Mesendoderm (in vitro differentiated cells): ENCODE measurements around the gene IGF2BP3.

Experiments used
- DNase-seq: peaks from one replicate; pipeline ENCODE4 v3.0.0; 2013
- H2AK5ac ChIP-seq: 2 replicates; pipeline ENCODE4 v1.6.1; 2013; ENCODE audit warnings: low read length, inconsistent platforms
- H2BK120ac ChIP-seq: 2 replicates; pipeline ENCODE4 v1.6.1; 2013; ENCODE audit warnings: low read depth, mild to moderate bottlenecking, low read length, moderate library complexity, mixed read lengths
- H2BK15ac ChIP-seq: replicated peaks from 2 replicates; pipeline ENCODE4 v1.6.1; 2013; ENCODE audit warnings: low read depth, mild to moderate bottlenecking, moderate library complexity
- H2BK5ac ChIP-seq: 2 replicates; pipeline ENCODE4 v1.6.1; 2013; ENCODE audit warnings: low read length, inconsistent platforms
- H3K18ac ChIP-seq: 2 replicates; pipeline ENCODE4 v1.6.1; 2013; ENCODE audit warnings: mild to moderate bottlenecking, low read length, mixed read lengths
- H3K23ac ChIP-seq: one replicate; pipeline ENCODE4 v1.6.1; 2013; ENCODE audit warnings: low read length
- H3K27ac ChIP-seq: 2 replicates; pipeline ENCODE4 v1.5.1; 2013; ENCODE audit warnings: low read depth, mild to moderate bottlenecking, inconsistent platforms, low read length, moderate library complexity
- H3K27me3 ChIP-seq: 2 replicates; pipeline ENCODE4 v1.6.1; 2013; ENCODE audit warnings: low read length, control low read depth, mild to moderate bottlenecking, inconsistent platforms; ENCODE audit not compliant: insufficient read depth, poor library complexity
- H3K36me3 ChIP-seq: 2 replicates; pipeline ENCODE4 v1.6.1; 2013; ENCODE audit warnings: low read length, inconsistent platforms; ENCODE audit not compliant: control insufficient read depth, insufficient read depth
- H3K4ac ChIP-seq: one replicate; pipeline ENCODE4 v1.6.1; 2013; ENCODE audit warnings: low read depth, mild to moderate bottlenecking, low read length, moderate library complexity
- H3K4me1 ChIP-seq: 2 replicates; pipeline ENCODE4 v1.6.1; 2013; ENCODE audit warnings: low read depth, low read length, inconsistent platforms; ENCODE audit not compliant: control insufficient read depth
- H3K4me2 ChIP-seq: 2 replicates; pipeline ENCODE4 v1.6.1; 2013; ENCODE audit warnings: low read length
- H3K4me3 ChIP-seq: 2 replicates; pipeline ENCODE4 v1.5.1; 2013; ENCODE audit warnings: mild to moderate bottlenecking, low read length
- H3K56ac ChIP-seq: one replicate; pipeline ENCODE4 v1.6.1; 2013; ENCODE audit warnings: low read length
- H3K79me1 ChIP-seq: 2 replicates; pipeline ENCODE4 v1.6.1; 2013; ENCODE audit warnings: low read length, inconsistent platforms
- H3K79me2 ChIP-seq: 2 replicates; pipeline ENCODE4 v1.6.1; 2013; ENCODE audit warnings: mild to moderate bottlenecking, low read length; ENCODE audit not compliant: control insufficient read depth, insufficient read depth
- H3K9ac ChIP-seq: 2 replicates; pipeline ENCODE4 v1.6.1; 2013; ENCODE audit warnings: low read length, inconsistent platforms
- H4K5ac ChIP-seq: one replicate; pipeline ENCODE4 v1.6.1; 2013; ENCODE audit warnings: low read length
- H4K8ac ChIP-seq: one replicate; pipeline ENCODE4 v1.6.1; 2013; ENCODE audit warnings: low read depth, mild to moderate bottlenecking, control low read depth, low read length, moderate library complexity
- WGBS: extraction: QIAGEN DNeasy Blood & Tissue Kit; methylation state at CpG from one replicate; pipeline ENCODE4 v1.1.7; 2013; ENCODE audit warnings: low lambda C conversion rate, missing lambda C conversion rate; ENCODE audit not compliant: insufficient coverage; ENCODE audit errors: extremely low coverage; 5-methylcytosine and 5-hydroxymethylcytosine counted together

IGF2BP3 gene

GRCh38 chr7:23335621-23336020, 134.7 kb downstream of the IGF2BP3 start:
- Histone ChIP-seq H3K79me2 (no peaks in the 10 kb centered on the region), H3K56ac (no peak overlapping the region), H3K4me2 (no peak overlapping the region), H3K4me3 (no peak overlapping the region), H3K79me1 (no peaks in the 10 kb centered on the region), H3K23ac (no peak overlapping the region), H3K36me3 (peaks cover 5% of the 10 kb centered on the region), H2BK5ac (no peak overlapping the region), H2BK15ac (no peak overlapping the region), H2AK5ac (no peak overlapping the region), H3K9ac (no peak overlapping the region), H4K8ac (no peak overlapping the region), H3K18ac (no peak overlapping the region), H3K4ac (no peak overlapping the region), H2BK120ac (no peak overlapping the region), H3K27me3 (no peaks in the 10 kb centered on the region), H4K5ac (no peak overlapping the region), H3K4me1 (no peaks in the 10 kb centered on the region), H3K27ac (no peak overlapping the region)
- no peak for DNase-seq
- WGBS: no CpG with 5 or more reads among the region's 6 CpGs

GRCh38 chr7:23335136-23335535, 135.2 kb downstream of the IGF2BP3 start:
- DNase-seq: no peak
- Histone ChIP-seq H3K18ac (no peak overlapping the region), H2BK5ac (no peak overlapping the region), H3K4ac (no peak overlapping the region), H3K56ac (no peak overlapping the region), H3K79me2 (no peaks in the 10 kb centered on the region), H3K4me3 (no peak overlapping the region), H2AK5ac (no peak overlapping the region), H3K9ac (no peak overlapping the region), H3K4me1 (no peaks in the 10 kb centered on the region), H4K8ac (no peak overlapping the region), H3K4me2 (no peak overlapping the region), H3K23ac (no peak overlapping the region), H3K36me3 (peaks cover 5% of the 10 kb centered on the region), H2BK15ac (no peak overlapping the region), H3K27ac (no peak overlapping the region), H3K27me3 (no peaks in the 10 kb centered on the region), H4K5ac (no peak overlapping the region), H2BK120ac (no peak overlapping the region), H3K79me1 (no peaks in the 10 kb centered on the region)
- WGBS: no CpG with 5 or more reads among the region's 2 CpGs

DNA sequence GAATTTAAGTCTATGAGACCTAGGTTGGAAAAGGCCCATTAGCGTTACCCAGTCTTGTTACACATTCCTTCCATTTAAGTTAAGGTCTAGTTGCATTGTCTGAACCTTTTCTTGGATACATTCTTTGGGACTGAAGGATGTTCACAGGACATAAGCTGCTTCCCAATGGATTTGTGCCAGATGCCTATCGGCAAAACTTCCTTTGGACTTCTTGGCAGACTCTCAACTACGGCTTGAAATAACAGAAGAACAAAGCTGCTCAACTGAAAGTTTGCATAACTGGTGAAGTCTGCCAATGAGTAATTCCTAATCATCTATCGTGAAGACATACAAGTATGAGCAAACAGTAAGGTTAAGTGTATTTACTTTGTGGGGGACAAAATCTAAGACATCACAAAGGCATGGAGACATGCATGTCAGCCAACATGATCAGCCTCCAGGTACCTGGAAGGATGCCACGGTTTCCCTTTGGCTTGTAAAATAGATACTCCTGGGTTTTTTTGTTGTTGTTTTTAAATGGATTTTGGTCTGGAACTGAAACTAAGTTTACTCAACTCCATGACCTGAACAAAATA, 135.7 kb downstream of the IGF2BP3 start:
- no peak overlapping the region for H3K18ac ChIP-seq
- no peak overlapping the region for H2BK15ac ChIP-seq
- H2BK120ac ChIP-seq: no peak overlapping the region
- no peak overlapping the region for H4K8ac ChIP-seq
- no peaks in the 10 kb centered on the region for H3K79me1 ChIP-seq
- H3K27me3 ChIP-seq: no peaks in the 10 kb centered on the region
- no peak overlapping the region for H3K56ac ChIP-seq
- H3K27ac ChIP-seq: no peak overlapping the region
- no peak overlapping the region for H3K4me3 ChIP-seq
- no peak overlapping the region for H2BK5ac ChIP-seq
- no peak overlapping the region for H3K4me2 ChIP-seq
- no peak overlapping the region for H3K23ac ChIP-seq
- no peak overlapping the region for H2AK5ac ChIP-seq
- H3K4me1 ChIP-seq: no peaks in the 10 kb centered on the region
- WGBS: no CpG with 5 or more reads among the region's 5 CpGs
- no peak overlapping the region for H3K9ac ChIP-seq
- H4K5ac ChIP-seq: no peak overlapping the region
- H3K79me2 ChIP-seq: no peaks in the 10 kb centered on the region
- H3K4ac ChIP-seq: no peak overlapping the region
- DNase-seq: no peak
- H3K36me3 ChIP-seq: peaks cover 5% of the 10 kb centered on the region

- H2BK5ac ChIP-seq: no peak overlapping the region
- no peak overlapping the region for H2BK120ac ChIP-seq
- WGBS: no CpG with 5 or more reads among the region's 9 CpGs
- no peaks in the 10 kb centered on the region for H3K79me1 ChIP-seq
- H2BK15ac ChIP-seq: no peak overlapping the region
- H4K8ac ChIP-seq: no peak overlapping the region
- DNase-seq: no peak
- no peak overlapping the region for H3K4me3 ChIP-seq
- no peaks in the 10 kb centered on the region for H3K4me1 ChIP-seq
- no peak overlapping the region for H3K4ac ChIP-seq
- no peak overlapping the region for H3K18ac ChIP-seq
- H4K5ac ChIP-seq: no peak overlapping the region
- H2AK5ac ChIP-seq: no peak overlapping the region
- H3K56ac ChIP-seq: no peak overlapping the region
- no peak overlapping the region for H3K27ac ChIP-seq
- H3K4me2 ChIP-seq: no peak overlapping the region
- no peaks in the 10 kb centered on the region for H3K79me2 ChIP-seq
- no peak overlapping the region for H3K9ac ChIP-seq
- H3K23ac ChIP-seq: no peak overlapping the region
- H3K27me3 ChIP-seq: no peaks in the 10 kb centered on the region
- peaks cover 5% of the 10 kb centered on the region for H3K36me3 ChIP-seq
These were observed 136.5 kb downstream of the IGF2BP3 start for GRCh38 chr7:23333671-23334246.

DNA sequence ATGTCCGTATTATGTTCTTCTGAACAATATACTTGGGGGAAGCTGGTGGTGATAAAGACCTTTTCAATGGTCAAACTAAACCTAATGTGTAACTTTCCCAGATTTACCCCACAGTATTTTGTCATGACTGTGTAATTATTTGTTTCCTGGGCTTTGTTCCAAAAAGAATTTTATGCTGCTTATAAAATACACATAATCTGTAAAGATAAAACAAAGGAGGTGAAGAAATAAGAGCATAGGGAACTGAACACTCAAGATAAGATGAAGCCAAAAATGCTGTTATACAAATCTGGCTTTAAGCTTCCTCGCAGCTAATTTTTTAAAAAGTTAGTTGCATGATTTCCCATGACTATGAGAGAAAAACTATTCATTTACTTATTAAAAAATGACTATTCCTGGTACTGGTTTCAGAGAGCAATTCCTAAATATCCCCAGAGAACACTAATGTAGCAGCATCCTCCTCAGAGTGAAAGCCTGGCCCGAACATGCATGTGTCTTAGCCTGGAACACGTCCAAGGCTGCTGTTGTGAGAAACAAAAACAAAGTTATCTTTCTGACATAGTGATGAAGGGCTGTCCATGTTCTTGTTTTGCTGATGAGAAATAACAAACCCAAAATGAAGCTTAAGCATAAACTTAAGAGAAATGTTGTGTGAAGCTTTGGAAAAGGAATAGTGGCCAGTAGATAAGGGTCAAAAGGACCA, 137.2 kb downstream of the IGF2BP3 start:
- H2BK5ac ChIP-seq: no peak overlapping the region
- H2AK5ac ChIP-seq: no peak overlapping the region
- no peak overlapping the region for H3K9ac ChIP-seq
- H3K27ac ChIP-seq: no peak overlapping the region
- H4K8ac ChIP-seq: no peak overlapping the region
- H3K79me2 ChIP-seq: no peaks in the 10 kb centered on the region
- H3K4ac ChIP-seq: no peak overlapping the region
- no peak overlapping the region for H3K4me2 ChIP-seq
- no peaks in the 10 kb centered on the region for H3K79me1 ChIP-seq
- no peak overlapping the region for H4K5ac ChIP-seq
- H3K4me1 ChIP-seq: no peaks in the 10 kb centered on the region
- H3K4me3 ChIP-seq: no peak overlapping the region
- no peak overlapping the region for H2BK15ac ChIP-seq
- no peak overlapping the region for H3K23ac ChIP-seq
- no peak overlapping the region for H2BK120ac ChIP-seq
- no CpG with 5 or more reads among the region's 4 CpGs for WGBS
- H3K56ac ChIP-seq: no peak overlapping the region
- no peak overlapping the region for H3K18ac ChIP-seq
- H3K27me3 ChIP-seq: no peaks in the 10 kb centered on the region
- H3K36me3 ChIP-seq: peaks cover 5% of the 10 kb centered on the region
- no peak for DNase-seq
